ENCODE results near the gene TSSC4.

GRCh38 chr11:2367266-2368160 is 33.0 kb upstream of the TSSC4 start:
- TF ChIP-seq CTCF (IDR thresholded peaks at IDR 0.05) (no peak), POLR2A (IDR thresholded peaks at IDR 0.05) (no peak)

Measured in right lobe of liver (tissue), 4 donors.